HEK293 (cell line): ENCODE results near the gene LMAN1L.

ENCODE experiments used
- BCL11A ChIP-seq: fragments of 450-650 bp; formaldehyde crosslinking; IDR thresholded peaks from 2 replicates; pipeline ENCODE4 v1.5.1; 2016; ENCODE audit warnings: low read depth, missing biosample characterization, missing genetic modification characterization
- BCL11B ChIP-seq: fragments of 450-650 bp; formaldehyde crosslinking; IDR thresholded peaks from 2 replicates; pipeline ENCODE4 v1.5.1; 2016; ENCODE audit warnings: low read depth, missing biosample characterization, missing genetic modification characterization
- CTCF ChIP-seq: fragments of 450-650 bp; formaldehyde crosslinking; IDR thresholded peaks from 2 replicates; pipeline ENCODE4 v1.5.1; 2016; ENCODE audit warnings: missing biosample characterization, missing genetic modification characterization
- GLIS2 ChIP-seq: fragments of 450-650 bp; formaldehyde crosslinking; IDR thresholded peaks from 2 replicates; pipeline ENCODE4 v1.5.1; 2016; ENCODE audit warnings: missing biosample characterization, missing genetic modification characterization
- HOXA7 ChIP-seq: sonication (generic); formaldehyde crosslinking; IDR thresholded peaks from 2 replicates; pipeline ENCODE4 v1.8.1; 2022; ENCODE audit warnings: missing genetic modification reagents, borderline replicate concordance
- HOXC10 ChIP-seq: sonication (generic); formaldehyde crosslinking; IDR thresholded peaks from 2 replicates; pipeline ENCODE4 v1.8.1; 2023; ENCODE audit warnings: mild to moderate bottlenecking, missing genetic modification reagents
- IKZF3 ChIP-seq: fragments of 450-650 bp; IDR thresholded peaks from 2 replicates; pipeline ENCODE4 v1.5.0; 2018; ENCODE audit warnings: missing biosample characterization, mild to moderate bottlenecking, missing genetic modification characterization, moderate library complexity
- KLF17 ChIP-seq: fragments of 450-650 bp; formaldehyde crosslinking; IDR thresholded peaks from 2 replicates; pipeline ENCODE4 v1.5.1; 2016; ENCODE audit warnings: missing biosample characterization, missing genetic modification characterization
- PATZ1 ChIP-seq: fragments of 450-650 bp; formaldehyde crosslinking; IDR thresholded peaks from 2 replicates; pipeline ENCODE4 v1.5.1; 2016; ENCODE audit warnings: missing biosample characterization, missing genetic modification characterization
- SCRT1 ChIP-seq: fragments of 450-650 bp; formaldehyde crosslinking; IDR thresholded peaks from 2 replicates; pipeline ENCODE4 v1.5.1; 2016; ENCODE audit warnings: missing biosample characterization, missing genetic modification characterization, borderline replicate concordance
- SP2 ChIP-seq: fragments of 450-650 bp; formaldehyde crosslinking; IDR thresholded peaks from 2 replicates; pipeline ENCODE4 v1.5.1; 2016; ENCODE audit warnings: missing biosample characterization, missing genetic modification characterization
- TRIM28 ChIP-seq: IDR thresholded peaks from 2 replicates; pipeline ENCODE4 v1.6.1; 2011; ENCODE audit warnings: low read length, control low read depth, borderline replicate concordance
- ZBTB10 ChIP-seq: fragments of 450-650 bp; formaldehyde crosslinking; IDR thresholded peaks from 2 replicates; pipeline ENCODE4 v1.5.1; 2016; ENCODE audit warnings: missing biosample characterization, missing genetic modification characterization
- ZBTB17 ChIP-seq: fragments of 450-650 bp; formaldehyde crosslinking; IDR thresholded peaks from 2 replicates; pipeline ENCODE4 v1.5.1; 2016; ENCODE audit warnings: missing biosample characterization, missing genetic modification characterization
- ZBTB20 ChIP-seq: fragments of 450-650 bp; formaldehyde crosslinking; IDR thresholded peaks from 2 replicates; pipeline ENCODE4 v1.5.1; 2016; ENCODE audit warnings: missing biosample characterization, missing genetic modification characterization
- ZFP69B ChIP-seq: fragments of 450-650 bp; formaldehyde crosslinking; IDR thresholded peaks from 2 replicates; pipeline ENCODE4 v1.5.1; 2016; ENCODE audit warnings: missing biosample characterization, missing genetic modification characterization
- ZNF114 ChIP-seq: fragments of 450-650 bp; formaldehyde crosslinking; IDR thresholded peaks from 2 replicates; pipeline ENCODE4 v1.5.0; 2017; ENCODE audit warnings: missing biosample characterization, missing genetic modification characterization
- ZNF138 ChIP-seq: fragments of 450-650 bp; formaldehyde crosslinking; IDR thresholded peaks from 2 replicates; pipeline ENCODE4 v1.5.1; 2016; ENCODE audit warnings: missing biosample characterization, missing genetic modification characterization, borderline replicate concordance
- ZNF16 ChIP-seq: fragments of 450-650 bp; formaldehyde crosslinking; IDR thresholded peaks from 2 replicates; pipeline ENCODE4 v1.5.1; 2016; ENCODE audit warnings: low read depth, missing biosample characterization, missing genetic modification characterization
- ZNF184 ChIP-seq: fragments of 450-650 bp; IDR thresholded peaks from 2 replicates; pipeline ENCODE4 v1.5.1; 2018; ENCODE audit warnings: missing biosample characterization, mild to moderate bottlenecking, missing genetic modification characterization
- ZNF24 ChIP-seq: fragments of 450-650 bp; formaldehyde crosslinking; IDR thresholded peaks from 2 replicates; pipeline ENCODE4 v1.5.1; 2016; ENCODE audit warnings: missing biosample characterization, missing genetic modification characterization
- ZNF324 ChIP-seq: fragments of 450-650 bp; formaldehyde crosslinking; IDR thresholded peaks from 2 replicates; pipeline ENCODE4 v1.5.1; 2016; ENCODE audit warnings: missing biosample characterization, missing genetic modification characterization
- ZNF335 ChIP-seq: fragments of 450-650 bp; formaldehyde crosslinking; conservative IDR thresholded peaks from 2 replicates; pipeline ENCODE4 v1.5.1; 2016; ENCODE audit warnings: missing biosample characterization, missing genetic modification characterization
- ZNF366 ChIP-seq: fragments of 450-650 bp; formaldehyde crosslinking; conservative IDR thresholded peaks from 2 replicates; pipeline ENCODE4 v1.5.1; 2016; ENCODE audit warnings: missing biosample characterization, missing genetic modification characterization
- ZNF433 ChIP-seq: fragments of 450-650 bp; formaldehyde crosslinking; IDR thresholded peaks from 2 replicates; pipeline ENCODE4 v1.5.1; 2016; ENCODE audit warnings: missing biosample characterization, missing genetic modification characterization, low read depth
- ZNF510 ChIP-seq: fragments of 450-650 bp; formaldehyde crosslinking; IDR thresholded peaks from 2 replicates; pipeline ENCODE4 v1.5.1; 2018; ENCODE audit warnings: mild to moderate bottlenecking, missing genetic modification characterization, missing biosample characterization; ENCODE audit not compliant: insufficient replicate concordance
- ZNF548 ChIP-seq: fragments of 450-650 bp; formaldehyde crosslinking; IDR thresholded peaks from 2 replicates; pipeline ENCODE4 v1.5.1; 2016; ENCODE audit warnings: missing biosample characterization, missing genetic modification characterization
- ZNF623 ChIP-seq: fragments of 450-650 bp; formaldehyde crosslinking; IDR thresholded peaks from 2 replicates; pipeline ENCODE4 v1.5.1; 2016; ENCODE audit warnings: missing biosample characterization, missing genetic modification characterization
- ZNF660 ChIP-seq: fragments of 450-650 bp; IDR thresholded peaks from 2 replicates; pipeline ENCODE4 v1.5.1; 2018; ENCODE audit warnings: missing biosample characterization, mild to moderate bottlenecking, missing genetic modification characterization
- ZNF785 ChIP-seq: fragments of 450-650 bp; formaldehyde crosslinking; IDR thresholded peaks from 2 replicates; pipeline ENCODE4 v1.5.1; 2016; ENCODE audit warnings: missing biosample characterization, missing genetic modification characterization
- ZNF791 ChIP-seq: fragments of 450-650 bp; formaldehyde crosslinking; IDR thresholded peaks from 2 replicates; pipeline ENCODE4 v1.5.1; 2016; ENCODE audit warnings: missing biosample characterization, missing genetic modification characterization
- ZSCAN16 ChIP-seq: fragments of 450-650 bp; formaldehyde crosslinking; IDR thresholded peaks from 2 replicates; pipeline ENCODE4 v1.5.1; 2016; ENCODE audit warnings: missing biosample characterization, missing genetic modification characterization
- ZXDB ChIP-seq: fragments of 450-650 bp; formaldehyde crosslinking; IDR thresholded peaks from 2 replicates; pipeline ENCODE4 v1.5.1; 2016; ENCODE audit warnings: missing biosample characterization, missing genetic modification characterization

Gene LMAN1L

GRCh38 chr15:74768771-74769342 lies 43.8 kb upstream of the LMAN1L start (continued):
- TF ChIP-seq ZNF324 (tag by site-specific recombination) (no peak), ZNF366 (tag by site-specific recombination) (no peak), ZNF548 (tag by site-specific recombination) (no peak), ZBTB17 (peak; percentile 89), ZNF791 (tag by site-specific recombination) (no peak), HOXC10 (no peak), GLIS2 (peak; percentile 36; the same call in 1 of the 2 replicates), ZBTB10 (peak; percentile 80), ZNF433 (tag by site-specific recombination) (no peak), SCRT1 (tag by site-specific recombination) (no peak), CTCF (peak; percentile 89), ZXDB (tag by site-specific recombination) (peak; percentile 30; the same call in 1 of the 2 replicates), ZNF335 (peak; percentile 74), ZNF510 (tag by site-specific recombination) (no peak), ZNF138 (tag by site-specific recombination) (no peak), HOXA7 (no peak), ZNF114 (tag by site-specific recombination) (no peak), BCL11A (tag by site-specific recombination) (no peak), ZNF660 (tag by site-specific recombination) (peak; percentile 77; the same call in 1 of the 2 replicates), ZNF16 (no peak), ZFP69B (tag by site-specific recombination) (0 out of 2 replicates have a peak, but pooled peaks have one; percentile 13), ZNF24 (no peak), ZSCAN16 (no peak), PATZ1 (tag by site-specific recombination) (peak; percentile 90), IKZF3 (tag by site-specific recombination) (peak; percentile 92), BCL11B (tag by site-specific recombination) (no peak), KLF17 (tag by site-specific recombination) (no peak), SP2 (no peak), ZNF785 (tag by site-specific recombination) (no peak), ZNF623 (no peak), ZBTB20 (peak; percentile 73; the same call in 1 of the 2 replicates), ZNF184 (tag by site-specific recombination) (peak; percentile 8; the same call in 1 of the 2 replicates), TRIM28 (no peak)
